HG03103 (cell line): Measurements from ENCODE around the gene MYO7B.

Experiments
- ATAC-seq: cut with Tn5 transposase; IDR thresholded peaks from one replicate; pipeline ENCODE4 v1.9.1; 2021; ENCODE audit warnings: low read depth; ENCODE audit not compliant: unreplicated experiment

MYO7B gene

GRCh38 chr2:127644066-127645025 lies 108.9 kb downstream of the MYO7B start:
- no peak for ATAC-seq

DNA sequence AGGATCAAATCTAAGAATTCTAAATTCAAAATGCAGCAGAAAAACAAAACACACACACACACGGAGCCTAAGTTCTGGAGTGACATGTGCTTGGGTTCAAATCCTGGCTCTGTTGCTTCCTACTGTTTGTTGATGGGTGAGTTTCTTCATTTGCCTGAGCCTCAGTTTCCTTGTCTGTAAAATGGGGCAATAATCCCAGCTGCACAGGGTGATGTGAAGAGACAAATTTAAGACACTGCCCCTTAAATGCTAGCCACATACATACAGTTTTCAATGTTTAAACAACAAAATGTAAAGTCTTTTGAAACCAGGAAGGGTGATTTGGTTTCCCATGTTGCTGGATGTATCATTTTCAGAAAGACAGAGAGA lies 109.5 kb downstream of the MYO7B start:
- no peak for ATAC-seq

DNA sequence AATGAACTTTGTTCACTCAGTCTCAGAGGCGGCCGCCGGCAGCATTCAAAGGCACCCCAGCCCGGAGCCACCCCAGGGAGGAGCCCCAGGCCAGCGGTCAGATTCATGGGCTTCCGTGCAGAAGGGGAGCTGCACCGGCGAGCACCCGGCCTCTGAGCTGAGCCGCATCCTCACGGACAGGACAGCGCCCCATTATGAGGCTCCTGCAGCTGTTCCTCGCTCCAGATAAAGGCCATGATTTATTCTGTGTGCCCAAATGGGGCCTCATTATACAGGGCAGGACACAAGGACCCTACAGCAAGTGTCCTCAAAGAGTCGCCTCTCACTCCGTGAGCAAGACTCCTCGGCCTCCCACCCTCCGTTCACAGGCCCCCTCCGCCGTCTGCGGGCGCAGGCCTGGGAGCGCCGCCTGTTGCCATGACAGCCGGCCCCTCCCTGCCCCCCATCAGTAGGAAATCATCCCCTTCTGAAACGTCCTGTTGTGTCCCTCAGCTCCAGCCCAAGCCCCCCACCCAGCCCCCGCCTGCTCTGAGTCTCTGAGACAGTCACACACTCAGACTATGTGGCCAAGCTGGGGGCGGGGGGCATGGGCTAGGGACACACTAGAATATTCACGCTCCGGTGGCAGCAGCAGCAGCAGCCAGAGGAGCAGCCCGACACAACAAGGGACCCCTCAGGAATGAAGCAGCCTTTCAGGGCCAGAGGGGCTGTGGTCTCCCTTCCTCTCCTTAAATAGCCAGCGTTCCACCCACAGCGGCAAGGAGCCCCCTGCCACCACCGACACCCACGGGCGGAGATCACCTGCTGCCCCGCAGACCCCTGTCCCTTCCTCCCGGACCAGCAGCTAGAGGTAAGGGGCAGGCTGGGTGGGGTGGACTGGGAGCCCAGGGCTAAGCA lies 110.2 kb downstream of the MYO7B start, which contains the start of gene GPR17:
GPR17 (plus strand) TSS at position 759 of the 897 bp plus-strand sequence. CDS start 4,583 bp downstream, outside the sequence.
- no peak for ATAC-seq

GRCh38 chr2:127646487-127647241 lies 111.2 kb downstream of the MYO7B start:
- no peak for ATAC-seq

GRCh38 chr2:127647242-127648190 lies 112.0 kb downstream of the MYO7B start:
- no peak for ATAC-seq

DNA sequence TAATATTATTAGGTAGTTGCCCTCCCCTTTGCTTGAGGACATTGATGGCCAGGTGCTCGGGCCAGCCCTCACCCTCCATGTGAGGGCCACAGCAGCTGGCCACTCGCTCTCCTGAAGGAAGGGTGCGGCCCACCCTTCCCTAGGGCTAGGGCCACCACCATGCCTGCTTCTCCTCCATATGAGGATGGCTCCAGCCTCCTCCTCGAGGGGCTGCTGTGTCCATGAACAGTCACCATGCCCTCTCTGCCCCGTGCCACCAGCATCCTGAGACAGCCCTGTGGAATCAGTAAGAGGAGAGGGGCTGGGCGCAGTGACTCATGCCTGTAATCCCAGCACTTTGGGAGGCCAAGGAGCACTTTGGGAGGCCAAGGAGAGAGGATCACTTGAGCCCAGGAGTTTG lies 112.8 kb downstream of the MYO7B start:
- no peak for ATAC-seq

DNA sequence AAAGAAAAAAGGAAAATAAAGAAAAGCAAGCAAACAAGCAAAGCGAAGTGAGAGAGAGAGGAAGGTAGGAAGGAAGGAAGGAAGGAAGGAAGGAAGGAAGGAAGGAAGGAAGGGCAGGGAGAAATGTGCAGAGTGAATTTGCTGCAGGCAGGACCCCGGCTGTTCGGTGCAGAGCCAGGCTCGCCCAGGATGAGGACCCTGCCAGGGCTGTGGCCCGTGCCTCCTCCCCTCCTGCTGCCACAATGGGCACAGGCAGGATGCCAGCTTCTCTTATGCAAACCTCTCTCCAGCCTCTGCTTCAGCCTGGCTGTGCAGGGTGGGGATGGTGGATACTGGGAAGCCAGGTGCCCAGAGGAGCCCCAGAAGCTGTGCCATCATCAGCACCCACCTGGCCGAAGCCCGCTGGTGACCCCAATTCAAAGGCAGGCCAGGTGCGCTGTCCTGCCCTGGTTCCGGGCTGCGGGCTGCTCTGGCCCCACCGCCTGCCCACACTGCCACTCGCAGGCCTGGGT lies 113.7 kb downstream of the MYO7B start:
- ATAC-seq, result no peak

DNA sequence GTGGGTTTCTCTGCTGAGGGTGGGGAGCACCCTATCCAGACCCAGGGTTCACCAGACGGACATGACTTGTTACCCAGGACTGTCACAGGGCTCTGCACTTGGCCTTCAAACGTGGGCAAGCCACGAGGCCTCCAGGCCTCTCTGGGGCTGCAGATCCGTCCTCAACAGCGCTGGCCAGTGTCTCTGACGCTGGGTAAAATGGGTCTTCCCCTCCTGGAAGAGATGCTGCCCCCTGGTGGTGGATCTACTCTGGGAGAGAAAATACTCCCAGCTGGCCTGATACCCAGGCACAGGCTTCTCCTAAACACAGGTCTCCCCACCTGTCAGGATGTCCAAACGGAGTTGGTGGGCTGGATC lies 114.2 kb downstream of the MYO7B start:
- no peak for ATAC-seq

DNA sequence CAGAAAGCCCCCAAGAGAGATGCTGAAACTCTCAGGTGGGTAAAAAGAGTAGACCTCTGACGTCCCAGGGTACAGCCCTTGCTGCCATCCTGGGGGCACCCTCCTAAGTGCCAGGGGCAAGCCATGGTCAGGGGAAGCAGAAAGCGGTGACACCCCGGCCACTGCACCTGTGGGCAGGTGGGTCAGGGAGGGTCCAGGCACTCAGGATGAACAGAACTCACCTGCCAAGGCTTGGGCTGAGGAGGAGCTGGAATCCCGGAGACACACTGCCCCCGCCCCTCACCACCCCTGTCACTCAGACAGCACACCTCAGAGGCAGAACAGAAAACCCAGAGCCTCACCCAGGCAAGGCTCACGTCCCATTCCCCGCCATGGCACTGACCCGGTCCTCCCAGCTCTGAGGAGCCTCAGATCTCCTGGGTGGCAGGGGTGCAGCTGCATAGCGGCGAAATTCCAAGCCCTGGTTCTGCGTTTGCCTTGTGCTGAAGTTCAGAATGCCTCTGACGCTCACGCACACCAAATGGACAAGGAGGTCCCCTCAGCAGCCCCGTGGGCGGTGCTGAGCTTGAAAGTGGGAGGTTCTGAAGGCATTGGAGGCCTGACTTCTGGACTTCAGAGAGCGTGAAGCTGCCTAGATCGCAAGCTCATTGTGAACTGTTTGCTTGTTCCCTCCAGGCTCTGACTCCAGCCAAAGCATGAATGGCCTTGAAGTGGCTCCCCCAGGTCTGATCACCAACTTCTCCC lies 114.7 kb downstream of the MYO7B start:
- no peak for ATAC-seq

DNA sequence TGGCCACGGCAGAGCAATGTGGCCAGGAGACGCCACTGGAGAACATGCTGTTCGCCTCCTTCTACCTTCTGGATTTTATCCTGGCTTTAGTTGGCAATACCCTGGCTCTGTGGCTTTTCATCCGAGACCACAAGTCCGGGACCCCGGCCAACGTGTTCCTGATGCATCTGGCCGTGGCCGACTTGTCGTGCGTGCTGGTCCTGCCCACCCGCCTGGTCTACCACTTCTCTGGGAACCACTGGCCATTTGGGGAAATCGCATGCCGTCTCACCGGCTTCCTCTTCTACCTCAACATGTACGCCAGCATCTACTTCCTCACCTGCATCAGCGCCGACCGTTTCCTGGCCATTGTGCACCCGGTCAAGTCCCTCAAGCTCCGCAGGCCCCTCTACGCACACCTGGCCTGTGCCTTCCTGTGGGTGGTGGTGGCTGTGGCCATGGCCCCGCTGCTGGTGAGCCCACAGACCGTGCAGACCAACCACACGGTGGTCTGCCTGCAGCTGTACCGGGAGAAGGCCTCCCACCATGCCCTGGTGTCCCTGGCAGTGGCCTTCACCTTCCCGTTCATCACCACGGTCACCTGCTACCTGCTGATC lies 115.4 kb downstream of the MYO7B start:
- no peak for ATAC-seq

DNA sequence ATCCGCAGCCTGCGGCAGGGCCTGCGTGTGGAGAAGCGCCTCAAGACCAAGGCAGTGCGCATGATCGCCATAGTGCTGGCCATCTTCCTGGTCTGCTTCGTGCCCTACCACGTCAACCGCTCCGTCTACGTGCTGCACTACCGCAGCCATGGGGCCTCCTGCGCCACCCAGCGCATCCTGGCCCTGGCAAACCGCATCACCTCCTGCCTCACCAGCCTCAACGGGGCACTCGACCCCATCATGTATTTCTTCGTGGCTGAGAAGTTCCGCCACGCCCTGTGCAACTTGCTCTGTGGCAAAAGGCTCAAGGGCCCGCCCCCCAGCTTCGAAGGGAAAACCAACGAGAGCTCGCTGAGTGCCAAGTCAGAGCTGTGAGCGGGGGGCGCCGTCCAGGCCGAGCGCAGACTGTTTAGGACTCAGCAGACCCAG lies 115.9 kb downstream of the MYO7B start:
- no peak for ATAC-seq

DNA sequence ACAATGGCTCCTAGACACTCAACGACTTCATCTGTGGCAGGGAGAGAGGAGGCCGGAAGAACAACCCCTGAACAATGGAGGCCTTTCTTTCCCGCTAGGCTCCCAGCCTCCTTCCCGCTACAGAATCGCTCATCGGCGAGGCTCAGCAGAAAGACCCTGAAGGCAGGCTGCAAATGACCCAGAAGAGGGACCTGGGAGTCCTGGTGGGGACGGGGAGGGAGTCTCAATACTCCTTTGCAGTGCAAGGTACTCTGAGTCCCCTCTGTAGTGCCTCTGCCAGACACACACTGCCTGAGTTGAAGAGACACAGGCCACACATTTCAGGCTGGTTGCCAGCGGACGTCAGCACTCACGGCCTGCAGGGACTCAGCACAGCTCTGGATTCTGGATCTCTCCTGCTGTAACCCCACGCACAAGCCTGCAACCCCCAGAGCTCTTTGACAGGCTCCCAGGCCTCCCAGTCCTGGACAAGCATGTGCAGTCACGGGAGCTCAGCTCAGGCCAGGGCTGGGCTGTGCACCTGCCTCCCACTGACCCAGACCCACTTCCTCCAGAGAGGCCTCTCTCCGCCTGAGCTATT lies 116.6 kb downstream of the MYO7B start:
- ATAC-seq, result no peak

DNA sequence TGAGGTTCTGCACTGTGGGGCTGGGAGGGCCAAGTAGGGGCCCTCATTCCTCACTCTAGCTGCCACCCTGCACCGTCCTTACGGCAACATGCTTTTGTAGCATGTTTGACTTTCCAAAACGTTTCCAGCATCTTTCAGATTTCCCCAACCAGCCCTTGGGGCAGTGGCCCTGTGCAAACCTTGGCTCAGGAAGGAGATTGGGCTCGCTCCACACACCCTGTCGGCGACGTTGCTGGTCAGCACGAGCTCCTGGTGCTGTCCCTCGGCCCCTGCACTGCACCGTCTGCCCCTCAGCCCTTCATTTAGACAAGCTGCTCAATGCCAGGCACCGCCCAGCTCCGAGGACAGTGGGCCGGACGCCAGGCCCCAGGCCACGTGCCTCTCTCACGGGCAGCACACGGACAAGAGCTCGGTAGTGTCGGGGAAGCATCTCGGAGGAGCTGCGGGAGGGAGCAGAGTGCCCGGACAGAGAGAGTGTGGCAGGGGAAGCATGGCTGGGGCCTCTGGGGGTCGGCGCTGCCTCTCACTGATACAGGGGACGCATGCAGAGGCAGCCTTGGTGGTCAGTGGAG lies 117.4 kb downstream of the MYO7B start:
- no peak for ATAC-seq

- no peak for ATAC-seq
These were observed 118.1 kb downstream of the MYO7B start for GRCh38 chr2:127653421-127654083.

DNA sequence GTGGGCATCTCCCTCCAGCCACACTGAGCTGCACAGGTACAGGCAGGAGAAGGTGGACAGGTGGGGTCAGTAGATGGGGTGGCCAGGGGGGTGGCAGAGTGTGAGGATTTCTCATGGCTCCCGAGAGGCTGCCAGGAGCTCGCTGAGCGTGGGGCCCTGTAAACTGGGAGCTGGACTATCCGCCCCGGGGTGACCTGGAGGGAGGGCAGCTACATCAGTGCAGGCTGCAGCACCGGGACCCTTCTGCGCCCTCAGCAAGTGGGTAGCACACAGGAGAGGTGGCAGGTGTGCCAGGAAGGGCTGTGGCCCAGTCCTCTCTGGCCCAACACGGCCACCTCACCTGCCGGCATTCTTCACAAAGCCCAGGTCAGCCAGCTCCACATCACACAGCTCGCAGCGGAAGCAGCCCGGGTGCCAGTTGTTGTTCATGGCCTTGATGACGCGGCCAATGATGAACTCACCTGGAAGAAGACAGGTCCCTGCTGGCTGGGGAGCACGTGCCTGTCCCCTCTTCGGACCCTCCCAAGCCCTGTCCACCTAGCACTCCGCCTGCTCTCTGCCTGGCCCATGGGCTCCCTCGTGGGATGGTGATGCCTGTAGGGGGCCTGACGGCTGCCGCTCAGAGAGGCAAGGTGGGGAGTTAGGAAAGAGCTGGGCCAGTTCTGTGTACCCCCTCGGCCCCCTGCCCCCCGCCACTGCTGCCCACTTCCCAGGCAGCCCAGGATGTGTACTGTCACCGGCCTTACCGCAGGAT lies 118.8 kb downstream of the MYO7B start:
- no peak for ATAC-seq

GRCh38 chr2:127654838-127655175 lies 119.3 kb downstream of the MYO7B start:
- ATAC-seq, result no peak
